ENCODE results near the gene OPCML. TPM values are rescaled to one million over a fixed set of nuclear protein-coding genes. Genes with fewer than 3 reads are reported as not detected.

Gene OPCML
- polyA plus RNA-seq, 3 donors: not detected

DNA sequence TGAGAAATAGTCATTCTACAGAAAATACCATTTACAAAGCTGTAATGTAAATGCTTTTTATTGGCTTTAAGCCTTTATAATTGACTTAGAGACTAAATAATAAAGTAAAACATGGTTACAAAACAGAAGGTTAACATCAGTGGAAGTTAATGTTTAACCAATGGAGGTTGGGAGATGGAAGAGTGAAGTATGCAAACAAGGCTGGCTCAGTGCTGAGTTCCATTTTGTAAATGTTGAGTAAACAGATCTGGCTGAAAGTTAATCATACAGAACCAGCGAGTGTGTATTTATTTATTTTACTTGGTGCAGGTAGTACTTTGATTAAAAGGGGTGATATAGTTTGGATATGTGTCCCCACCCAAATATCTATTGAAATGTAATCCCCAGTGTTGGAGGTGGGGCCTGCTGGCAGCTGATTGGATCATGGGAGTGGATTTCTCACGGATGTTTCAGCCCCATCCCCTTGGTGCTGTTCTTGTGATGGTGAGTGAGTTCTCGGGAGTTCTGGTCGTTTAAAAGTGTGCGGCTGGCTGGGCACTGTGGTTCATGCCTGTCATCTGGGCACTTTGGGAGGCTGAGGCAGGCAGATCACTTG is 827.4 kb downstream of the OPCML start:
- TF ChIP-seq, protein P1, sequence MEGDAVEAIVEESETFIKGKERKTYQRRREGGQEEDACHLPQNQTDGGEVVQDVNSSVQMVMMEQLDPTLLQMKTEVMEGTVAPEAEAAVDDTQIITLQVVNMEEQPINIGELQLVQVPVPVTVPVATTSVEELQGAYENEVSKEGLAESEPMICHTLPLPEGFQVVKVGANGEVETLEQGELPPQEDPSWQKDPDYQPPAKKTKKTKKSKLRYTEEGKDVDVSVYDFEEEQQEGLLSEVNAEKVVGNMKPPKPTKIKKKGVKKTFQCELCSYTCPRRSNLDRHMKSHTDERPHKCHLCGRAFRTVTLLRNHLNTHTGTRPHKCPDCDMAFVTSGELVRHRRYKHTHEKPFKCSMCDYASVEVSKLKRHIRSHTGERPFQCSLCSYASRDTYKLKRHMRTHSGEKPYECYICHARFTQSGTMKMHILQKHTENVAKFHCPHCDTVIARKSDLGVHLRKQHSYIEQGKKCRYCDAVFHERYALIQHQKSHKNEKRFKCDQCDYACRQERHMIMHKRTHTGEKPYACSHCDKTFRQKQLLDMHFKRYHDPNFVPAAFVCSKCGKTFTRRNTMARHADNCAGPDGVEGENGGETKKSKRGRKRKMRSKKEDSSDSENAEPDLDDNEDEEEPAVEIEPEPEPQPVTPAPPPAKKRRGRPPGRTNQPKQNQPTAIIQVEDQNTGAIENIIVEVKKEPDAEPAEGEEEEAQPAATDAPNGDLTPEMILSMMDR (IDR thresholded peaks at IDR 0.05): no peak
- H3K27ac Mint-ChIP-seq: no peak overlapping the region
- H3K27me3 Mint-ChIP-seq (ENCODE audit: low read depth in 3 of 3): no peaks in the 10 kb centered on the region

DNA sequence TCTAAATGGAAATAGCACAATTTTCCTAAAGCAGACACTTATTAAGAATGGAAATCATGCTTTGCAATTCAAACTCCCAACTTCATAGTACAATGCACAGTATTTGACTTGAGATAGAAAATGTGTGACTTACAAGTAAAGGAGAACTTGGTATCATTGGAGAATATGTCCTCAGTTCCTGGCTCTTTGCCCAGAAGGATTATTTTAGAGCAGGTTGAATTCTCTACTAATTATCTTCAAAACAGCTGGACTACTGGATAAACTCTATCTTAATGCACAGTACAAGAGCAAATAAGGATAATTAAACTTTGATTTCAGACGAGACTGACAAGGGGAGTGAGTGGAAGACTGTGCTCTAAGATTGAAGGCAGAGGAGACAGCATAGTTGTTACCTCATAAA is 839.4 kb downstream of the OPCML start:
- no peak overlapping the region for H3K27ac Mint-ChIP-seq
- no peaks in the 10 kb centered on the region for H4K20me1 ChIP-seq (ENCODE audit: insufficient read depth, low read length)
- no peaks in the 10 kb centered on the region for H3K4me1 Mint-ChIP-seq
- H3K9me3 Mint-ChIP-seq: peaks cover 0 to 4% (median 0%) of the 10 kb centered on the region in 7 donors
- no peak overlapping the region for H3K4me3 Mint-ChIP-seq
- intact Hi-C loops (cut with micrococcal nuclease): no loop called here
- no peak for DNase-seq
- no peak overlapping the region for H3K9ac ChIP-seq (ENCODE audit: insufficient read depth, low read length, poor library complexity, severe bottlenecking)
- WGBS (ENCODE audit: insufficient coverage): no CpG with 5 or more reads among the region's 1 CpG
- H3K27me3 ChIP-seq (ENCODE audit: control insufficient read depth in 2 of 2, insufficient read depth in 2 of 2, low read length in 2 of 2): no peaks in the 10 kb centered on the region
- no peaks in the 10 kb centered on the region for H3K36me3 ChIP-seq (replicated peaks in 1 of 2; ENCODE audit: control insufficient read depth in 1 of 2, insufficient read depth in 2 of 2, low read length in 2 of 2)
- H3K36me3 Mint-ChIP-seq: no peaks in the 10 kb centered on the region
- H3K9me3 ChIP-seq (replicated peaks in 1 of 2; ENCODE audit: control insufficient read depth in 1 of 2, insufficient read depth in 1 of 2, low read length in 2 of 2): no peaks in the 10 kb centered on the region
- no peak overlapping the region for H2AFZ ChIP-seq (ENCODE audit: insufficient read depth, low read depth, low read length, poor library complexity, severe bottlenecking)
- H3K27ac ChIP-seq (ENCODE audit: low read depth in 1 of 2, low read length in 2 of 2): no peak overlapping the region
- no peak overlapping the region for H3K4me2 ChIP-seq (replicated peaks; ENCODE audit: extremely low read depth, low read length, poor library complexity, severe bottlenecking)
- TF ChIP-seq, protein P1 (IDR thresholded peaks at IDR 0.05): no peak
- H3K4me1 ChIP-seq (ENCODE audit: control insufficient read depth in 1 of 2, insufficient read depth in 2 of 2, low read length in 2 of 2): no peaks in the 10 kb centered on the region
- no peaks in the 10 kb centered on the region for H3K27me3 Mint-ChIP-seq (ENCODE audit: low read depth in 3 of 3)
- no peaks in the 10 kb centered on the region for H3K79me2 ChIP-seq (ENCODE audit: insufficient read depth, low read length)
- no peak overlapping the region for H3K4me3 ChIP-seq (replicated peaks in 1 of 3; ENCODE audit: low read depth in 2 of 3, low read length in 3 of 3)

More for the DNA sequence above, 827.4 kb downstream of the OPCML start:
- WGBS (ENCODE audit: insufficient coverage): 100% methylated on average over 2 of the region's 5 CpGs
- Histone ChIP-seq H4K20me1 (ENCODE audit: insufficient read depth, low read length) (no peaks in the 10 kb centered on the region), H3K4me1 (ENCODE audit: control insufficient read depth in 1 of 2, insufficient read depth in 2 of 2, low read length in 2 of 2) (no peaks in the 10 kb centered on the region), H3K4me3 (replicated peaks in 1 of 3; ENCODE audit: low read depth in 2 of 3, low read length in 3 of 3) (no peak overlapping the region), H3K4me2 (replicated peaks; ENCODE audit: extremely low read depth, low read length, poor library complexity, severe bottlenecking) (no peak overlapping the region), H3K79me2 (ENCODE audit: insufficient read depth, low read length) (no peaks in the 10 kb centered on the region), H3K36me3 (replicated peaks in 1 of 2; ENCODE audit: control insufficient read depth in 1 of 2, insufficient read depth in 2 of 2, low read length in 2 of 2) (no peaks in the 10 kb centered on the region), H2AFZ (ENCODE audit: insufficient read depth, low read depth, low read length, poor library complexity, severe bottlenecking) (no peak overlapping the region), H3K27me3 (ENCODE audit: control insufficient read depth in 2 of 2, insufficient read depth in 2 of 2, low read length in 2 of 2) (no peaks in the 10 kb centered on the region), H3K27ac (ENCODE audit: low read depth in 1 of 2, low read length in 2 of 2) (no peak overlapping the region), H3K9me3 (replicated peaks in 1 of 2; ENCODE audit: control insufficient read depth in 1 of 2, insufficient read depth in 1 of 2, low read length in 2 of 2) (peaks cover 7 to 10% of the 10 kb centered on the region in 2 donors), H3K9ac (ENCODE audit: insufficient read depth, low read length, poor library complexity, severe bottlenecking) (no peak overlapping the region)
- intact Hi-C loops (cut with micrococcal nuclease): no loop called here
- Mint-ChIP-seq H3K36me3 (no peaks in the 10 kb centered on the region), H3K4me1 (no peaks in the 10 kb centered on the region), H3K4me3 (no peak overlapping the region), H3K9me3 (peaks cover 6 to 19% (median 15%) of the 10 kb centered on the region in 7 donors)
- DNase-seq: no peak
